HEK293 (cell line): ENCODE data around the gene PWWP2B.

ENCODE experiments used
- CTCF ChIA-PET: fragments of 350-600 bp; formaldehyde crosslinking; extraction: SDS; loops from one replicate; lab custom pipeline; 2021; ENCODE audit warnings: antibody characterized with exemption; lab: Yijun Ruan, JAX
- POLR2A ChIA-PET: fragments of 300-600 bp; formaldehyde crosslinking; extraction: SDS; loops from one replicate; lab custom pipeline; 2020; ENCODE audit warnings: antibody characterized with exemption, inconsistent platforms; lab: Yijun Ruan, JAX
- H3K27ac ChIP-seq: fragments of 200-500 bp; sonication (Bioruptor generic); 2 replicates; pipeline ENCODE4 v1.5.1; 2014; ENCODE audit warnings: low read depth, low read length, control low read depth, inconsistent platforms; ENCODE audit errors: extremely low read depth
- H3K36me3 ChIP-seq, 2 experiments: fragments of 200-500 bp in 1 of 2; sonication (Bioruptor generic) in 1 of 2; 1 replicate in 1 of 2; 2 replicates in 1 of 2; pipeline ENCODE4 v1.5.1; 2014 to 2017; ENCODE audit warnings: inconsistent platforms in 2 of 2, low read length in 2 of 2; ENCODE audit not compliant: control insufficient read depth in 2 of 2, insufficient read depth in 1 of 2
- H3K4me1 ChIP-seq: fragments of 200-500 bp; sonication (Bioruptor generic); 2 replicates; pipeline ENCODE4 v1.5.1; 2014; ENCODE audit warnings: mild to moderate bottlenecking, low read length, inconsistent platforms; ENCODE audit not compliant: control insufficient read depth, insufficient read depth
- H3K4me3 ChIP-seq: 2 replicates; pipeline ENCODE4 v1.5.1; 2011; ENCODE audit warnings: low read depth, mild to moderate bottlenecking, control low read depth, low read length, moderate library complexity
- H3K9me3 ChIP-seq: fragments of 200-500 bp; sonication (Bioruptor generic); 2 replicates; pipeline ENCODE4 v1.5.1; 2014; ENCODE audit warnings: low read depth, low read length, inconsistent platforms; ENCODE audit not compliant: control insufficient read depth, insufficient read depth
- MZF1 ChIP-seq: fragments of 450-650 bp; formaldehyde crosslinking; IDR thresholded peaks from 2 replicates; pipeline ENCODE4 v1.5.1; 2017; ENCODE audit warnings: missing biosample characterization, missing genetic modification characterization, borderline replicate concordance
- PRDM6 ChIP-seq: fragments of 450-650 bp; formaldehyde crosslinking; IDR thresholded peaks from 2 replicates; pipeline ENCODE4 v1.5.1; 2017; ENCODE audit warnings: missing biosample characterization, missing genetic modification characterization
- SP2 ChIP-seq: fragments of 450-650 bp; formaldehyde crosslinking; IDR thresholded peaks from 2 replicates; pipeline ENCODE4 v1.5.1; 2016; ENCODE audit warnings: missing biosample characterization, missing genetic modification characterization
- YY1 ChIP-seq: fragments of 450-650 bp; formaldehyde crosslinking; IDR thresholded peaks from 2 replicates; pipeline ENCODE4 v1.5.1; 2018; ENCODE audit warnings: missing biosample characterization, missing genetic modification characterization
- ZBTB48 ChIP-seq: fragments of 450-650 bp; formaldehyde crosslinking; IDR thresholded peaks from 2 replicates; pipeline ENCODE4 v1.5.1; 2016; ENCODE audit warnings: missing biosample characterization, missing genetic modification characterization
- ZFP37 ChIP-seq: fragments of 450-650 bp; formaldehyde crosslinking; IDR thresholded peaks from 2 replicates; pipeline ENCODE4 v1.5.1; 2016; ENCODE audit warnings: missing biosample characterization, missing genetic modification characterization
- ZIC2 ChIP-seq: fragments of 450-650 bp; formaldehyde crosslinking; IDR thresholded peaks from 2 replicates; pipeline ENCODE4 v1.5.1; 2016; ENCODE audit warnings: missing biosample characterization, missing genetic modification characterization
- ZNF311 ChIP-seq: fragments of 450-650 bp; formaldehyde crosslinking; IDR thresholded peaks from 2 replicates; pipeline ENCODE4 v1.5.1; 2017; ENCODE audit warnings: missing biosample characterization, missing genetic modification characterization, borderline replicate concordance
- ZNF558 ChIP-seq: fragments of 450-650 bp; formaldehyde crosslinking; IDR thresholded peaks from 2 replicates; pipeline ENCODE4 v1.5.1; 2016; ENCODE audit warnings: missing biosample characterization, missing genetic modification characterization
- ZNF560 ChIP-seq: fragments of 450-650 bp; formaldehyde crosslinking; IDR thresholded peaks from 2 replicates; pipeline ENCODE4 v1.5.1; 2017; ENCODE audit warnings: missing biosample characterization, missing genetic modification characterization, borderline replicate concordance
- ZNF596 ChIP-seq: fragments of 450-650 bp; IDR thresholded peaks from 2 replicates; pipeline ENCODE4 v1.5.0; 2018; ENCODE audit warnings: missing biosample characterization, mild to moderate bottlenecking, missing genetic modification characterization, moderate library complexity
- ZNF664 ChIP-seq: fragments of 450-650 bp; formaldehyde crosslinking; IDR thresholded peaks from 2 replicates; pipeline ENCODE4 v1.5.1; 2016; ENCODE audit warnings: missing biosample characterization, missing genetic modification characterization
- ZSCAN16 ChIP-seq: fragments of 450-650 bp; formaldehyde crosslinking; IDR thresholded peaks from 2 replicates; pipeline ENCODE4 v1.5.1; 2016; ENCODE audit warnings: missing biosample characterization, missing genetic modification characterization
- TF ChIP-seq, protein P1 (sequence below): fragments of 450-650 bp; formaldehyde crosslinking; IDR thresholded peaks from 2 replicates; pipeline ENCODE4 v1.5.1; 2016; ENCODE audit warnings: missing biosample characterization, missing genetic modification characterization
- TF ChIP-seq, protein P2 (sequence below): fragments of 450-650 bp; formaldehyde crosslinking; IDR thresholded peaks from 2 replicates; pipeline ENCODE4 v1.5.1; 2017; ENCODE audit warnings: missing biosample characterization, missing genetic modification characterization
- TF ChIP-seq, protein P3 (sequence below): fragments of 450-650 bp; formaldehyde crosslinking; IDR thresholded peaks from 2 replicates; pipeline ENCODE4 v1.5.1; 2016; ENCODE audit warnings: missing biosample characterization, missing genetic modification characterization
- TF ChIP-seq, protein P4 (sequence below): fragments of 450-650 bp; formaldehyde crosslinking; IDR thresholded peaks from 2 replicates; pipeline ENCODE4 v1.5.1; 2016; ENCODE audit warnings: missing biosample characterization, missing genetic modification characterization

Gene PWWP2B

GRCh38 chr10:132369636-132370185, 27.3 kb upstream of the PWWP2B start:
- Histone ChIP-seq H3K9me3 (no peaks in the 10 kb centered on the region), H3K27ac (no peak overlapping the region), H3K4me3 (no peak overlapping the region), H3K36me3 (peaks cover 0 to 3% of the 10 kb centered on the region in 2 experiments; a peak in 1 of 3 replicates), H3K4me1 (no peaks in the 10 kb centered on the region)
- ChIA-PET POLR2A (no interaction called here), CTCF (interaction anchor here (1.8 kb wide), 1 partner anchor 9 kb away, joined by 6 read pairs; no protein-coding TSS in a partner anchor)
- TF ChIP-seq ZNF311 (tag by site-specific recombination) (no peak), ZNF558 (tag by site-specific recombination) (no peak), YY1 (tag by site-specific recombination) (no peak), ZNF664 (tag by site-specific recombination) (no peak), MZF1 (tag by site-specific recombination) (no peak), ZBTB48 (no peak), ZNF560 (no peak), PRDM6 (tag by site-specific recombination) (no peak), ZIC2 (tag by site-specific recombination) (no peak), SP2 (tag by site-specific recombination) (no peak), ZFP37 (tag by site-specific recombination) (no peak), ZNF596 (tag by site-specific recombination) (no peak), ZSCAN16 (tag by site-specific recombination) (no peak)
- TF ChIP-seq, protein P1, sequence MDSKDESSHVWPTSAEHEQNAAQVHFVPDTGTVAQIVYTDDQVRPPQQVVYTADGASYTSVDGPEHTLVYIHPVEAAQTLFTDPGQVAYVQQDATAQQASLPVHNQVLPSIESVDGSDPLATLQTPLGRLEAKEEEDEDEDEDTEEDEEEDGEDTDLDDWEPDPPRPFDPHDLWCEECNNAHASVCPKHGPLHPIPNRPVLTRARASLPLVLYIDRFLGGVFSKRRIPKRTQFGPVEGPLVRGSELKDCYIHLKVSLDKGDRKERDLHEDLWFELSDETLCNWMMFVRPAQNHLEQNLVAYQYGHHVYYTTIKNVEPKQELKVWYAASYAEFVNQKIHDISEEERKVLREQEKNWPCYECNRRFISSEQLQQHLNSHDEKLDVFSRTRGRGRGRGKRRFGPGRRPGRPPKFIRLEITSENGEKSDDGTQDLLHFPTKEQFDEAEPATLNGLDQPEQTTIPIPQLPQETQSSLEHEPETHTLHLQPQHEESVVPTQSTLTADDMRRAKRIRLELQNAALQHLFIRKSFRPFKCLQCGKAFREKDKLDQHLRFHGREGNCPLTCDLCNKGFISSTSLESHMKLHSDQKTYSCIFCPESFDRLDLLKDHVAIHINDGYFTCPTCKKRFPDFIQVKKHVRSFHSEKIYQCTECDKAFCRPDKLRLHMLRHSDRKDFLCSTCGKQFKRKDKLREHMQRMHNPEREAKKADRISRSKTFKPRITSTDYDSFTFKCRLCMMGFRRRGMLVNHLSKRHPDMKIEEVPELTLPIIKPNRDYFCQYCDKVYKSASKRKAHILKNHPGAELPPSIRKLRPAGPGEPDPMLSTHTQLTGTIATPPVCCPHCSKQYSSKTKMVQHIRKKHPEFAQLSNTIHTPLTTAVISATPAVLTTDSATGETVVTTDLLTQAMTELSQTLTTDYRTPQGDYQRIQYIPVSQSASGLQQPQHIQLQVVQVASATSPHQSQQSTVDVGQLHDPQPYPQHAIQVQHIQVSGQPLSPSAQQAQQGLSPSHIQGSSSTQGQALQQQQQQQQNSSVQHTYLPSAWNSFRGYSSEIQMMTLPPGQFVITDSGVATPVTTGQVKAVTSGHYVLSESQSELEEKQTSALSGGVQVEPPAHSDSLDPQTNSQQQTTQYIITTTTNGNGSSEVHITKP (tag by site-specific recombination): no peak
- TF ChIP-seq, protein P2, sequence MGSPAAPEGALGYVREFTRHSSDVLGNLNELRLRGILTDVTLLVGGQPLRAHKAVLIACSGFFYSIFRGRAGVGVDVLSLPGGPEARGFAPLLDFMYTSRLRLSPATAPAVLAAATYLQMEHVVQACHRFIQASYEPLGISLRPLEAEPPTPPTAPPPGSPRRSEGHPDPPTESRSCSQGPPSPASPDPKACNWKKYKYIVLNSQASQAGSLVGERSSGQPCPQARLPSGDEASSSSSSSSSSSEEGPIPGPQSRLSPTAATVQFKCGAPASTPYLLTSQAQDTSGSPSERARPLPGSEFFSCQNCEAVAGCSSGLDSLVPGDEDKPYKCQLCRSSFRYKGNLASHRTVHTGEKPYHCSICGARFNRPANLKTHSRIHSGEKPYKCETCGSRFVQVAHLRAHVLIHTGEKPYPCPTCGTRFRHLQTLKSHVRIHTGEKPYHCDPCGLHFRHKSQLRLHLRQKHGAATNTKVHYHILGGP (tag by site-specific recombination): no peak
- TF ChIP-seq, protein P3, sequence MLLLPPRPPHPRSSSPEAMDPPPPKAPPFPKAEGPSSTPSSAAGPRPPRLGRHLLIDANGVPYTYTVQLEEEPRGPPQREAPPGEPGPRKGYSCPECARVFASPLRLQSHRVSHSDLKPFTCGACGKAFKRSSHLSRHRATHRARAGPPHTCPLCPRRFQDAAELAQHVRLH (tag by site-specific recombination): no peak
- TF ChIP-seq, protein P4, sequence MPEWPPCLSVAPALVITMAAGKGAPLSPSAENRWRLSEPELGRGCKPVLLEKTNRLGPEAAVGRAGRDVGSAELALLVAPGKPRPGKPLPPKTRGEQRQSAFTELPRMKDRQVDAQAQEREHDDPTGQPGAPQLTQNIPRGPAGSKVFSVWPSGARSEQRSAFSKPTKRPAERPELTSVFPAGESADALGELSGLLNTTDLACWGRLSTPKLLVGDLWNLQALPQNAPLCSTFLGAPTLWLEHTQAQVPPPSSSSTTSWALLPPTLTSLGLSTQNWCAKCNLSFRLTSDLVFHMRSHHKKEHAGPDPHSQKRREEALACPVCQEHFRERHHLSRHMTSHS: no peak
